Glomerular visceral epithelial cell (primary cell): ENCODE results near the gene CHCHD3.
"Not testable (repeated sequence)": the region's sequence is repeated elsewhere in the genome, so short reads cannot be mapped to it uniquely, and the experiment has no call there.

Experiments
- DNase-seq: peaks from one replicate; pipeline ENCODE4 v3.0.0-alpha.2; 2016; ENCODE audit errors: extremely low spot score

Gene CHCHD3

GRCh38 chr7:133044722-133045473, 37.0 kb downstream of the CHCHD3 start:
- no peak for DNase-seq

GRCh38 chr7:133040674-133041073, 41.2 kb downstream of the CHCHD3 start:
- no peak for DNase-seq

DNA sequence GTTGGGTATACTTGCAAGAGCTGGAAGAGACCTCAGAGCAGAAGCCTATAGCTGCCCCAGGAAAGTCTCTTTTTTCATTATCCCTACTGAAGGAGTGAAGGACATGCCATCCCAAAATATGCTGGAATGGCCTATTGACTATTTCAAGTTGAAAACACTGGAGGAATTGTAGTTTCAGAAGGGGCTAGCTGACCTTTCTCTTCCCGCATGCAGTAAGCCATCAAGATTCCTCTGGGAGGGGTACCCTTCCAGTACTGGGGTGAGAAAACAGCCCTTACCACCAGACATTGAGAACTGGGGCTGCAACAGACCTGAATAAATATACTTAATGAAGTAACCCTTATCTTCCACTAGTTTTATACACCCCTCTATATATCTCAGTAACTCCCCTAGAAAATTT, 41.7 kb downstream of the CHCHD3 start:
- no peak for DNase-seq

DNA sequence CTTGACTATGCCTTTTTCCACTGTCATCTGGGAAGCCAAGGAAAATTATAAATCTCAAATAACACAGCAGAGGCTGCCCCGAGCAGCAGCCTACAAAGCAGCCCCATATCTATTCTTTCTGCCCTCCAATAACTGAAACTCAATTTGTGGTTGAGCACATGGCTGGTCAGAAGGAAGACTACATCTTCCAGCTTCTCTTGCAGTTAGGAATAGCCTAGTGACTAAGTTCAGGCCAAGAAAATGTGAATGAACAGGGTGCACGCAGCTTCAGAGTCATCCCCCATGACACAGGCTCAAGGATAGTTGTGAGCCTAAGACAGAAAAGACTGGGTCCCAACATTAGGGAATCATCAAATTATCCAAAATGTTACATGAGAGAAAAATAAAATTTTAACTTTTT, 42.3 kb downstream of the CHCHD3 start:
- no peak for DNase-seq

GRCh38 chr7:133036289-133036688, 45.6 kb downstream of the CHCHD3 start:
- DNase-seq, result no peak

- not testable (repeated sequence) for DNase-seq
Observed at GRCh38 chr7:133035240-133035639, 46.6 kb downstream of the CHCHD3 start.

- no peak for DNase-seq
Observed at GRCh38 chr7:133030346-133030745, 51.5 kb downstream of the CHCHD3 start.

DNA sequence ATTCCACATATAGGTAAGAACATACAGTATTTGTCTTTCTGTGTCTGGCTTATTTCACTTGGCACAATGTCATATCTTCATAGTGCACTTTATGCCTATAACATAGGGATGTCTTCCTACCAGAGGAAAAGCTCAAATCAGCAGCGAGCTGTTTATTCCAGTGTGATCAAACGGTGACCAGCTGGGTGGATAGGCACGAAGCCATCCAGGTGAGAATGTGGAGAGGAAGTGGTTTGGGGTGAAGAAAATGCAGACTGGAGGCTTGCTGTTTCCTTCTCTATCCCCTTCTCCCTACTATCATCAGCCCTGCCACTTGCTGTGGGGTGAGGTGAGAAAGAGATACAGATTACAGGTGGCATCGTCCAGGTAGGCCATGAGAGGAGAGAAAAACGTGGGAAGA, 52.4 kb downstream of the CHCHD3 start:
- no peak for DNase-seq

GRCh38 chr7:133027397-133027796, 54.5 kb downstream of the CHCHD3 start:
- no peak for DNase-seq

DNA sequence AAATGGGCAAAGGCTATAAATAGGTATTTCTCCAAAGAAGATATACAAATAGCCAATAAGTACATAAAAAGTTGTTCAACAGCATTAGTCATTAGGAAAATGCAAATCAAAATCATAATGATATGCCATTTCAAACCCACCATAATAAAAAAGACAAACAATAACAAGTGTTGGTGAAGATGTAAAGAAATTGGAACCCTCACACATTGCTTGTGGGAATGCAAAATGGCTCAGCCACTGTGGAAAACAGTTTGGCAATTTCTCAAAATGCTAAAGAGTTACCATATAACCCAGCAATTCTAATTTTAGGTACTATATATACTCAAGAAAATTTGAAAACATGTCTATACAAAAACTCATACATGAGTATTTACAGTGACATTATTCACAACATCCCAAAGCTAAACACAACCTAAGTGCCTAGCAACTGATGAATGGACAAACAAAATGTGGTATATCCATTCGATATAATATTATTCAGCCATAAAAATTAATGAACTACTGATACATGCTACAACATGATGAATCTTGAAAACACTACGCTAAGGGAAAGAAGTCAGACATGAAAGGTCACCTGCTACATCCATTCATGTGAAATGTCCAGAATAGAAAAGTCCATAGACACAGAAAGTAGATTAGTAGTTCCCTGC, 55.6 kb downstream of the CHCHD3 start:
- no peak for DNase-seq

DNA sequence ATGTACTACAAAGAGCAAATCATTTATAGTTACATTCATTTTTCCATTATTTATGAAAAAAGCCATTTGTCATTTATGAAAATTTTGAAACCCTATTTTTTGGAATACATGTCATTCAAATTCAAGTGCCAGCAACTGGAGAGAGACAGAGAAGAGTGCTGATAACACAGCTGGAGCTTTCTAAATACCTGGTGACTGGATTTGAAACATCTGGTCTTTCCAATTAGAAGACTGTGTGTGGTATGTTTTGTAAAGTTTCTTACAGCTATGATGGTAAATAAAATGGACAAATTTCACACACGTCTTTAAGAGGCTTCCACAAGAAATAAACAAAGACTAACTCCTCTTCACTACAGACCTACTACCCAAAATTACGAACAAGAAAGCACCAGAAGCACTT, 56.8 kb downstream of the CHCHD3 start:
- no peak for DNase-seq

- DNase-seq, result no peak
Observed at GRCh38 chr7:133024596-133024995, 57.3 kb downstream of the CHCHD3 start.

GRCh38 chr7:133023370-133024071, 58.4 kb downstream of the CHCHD3 start:
- no peak for DNase-seq

DNA sequence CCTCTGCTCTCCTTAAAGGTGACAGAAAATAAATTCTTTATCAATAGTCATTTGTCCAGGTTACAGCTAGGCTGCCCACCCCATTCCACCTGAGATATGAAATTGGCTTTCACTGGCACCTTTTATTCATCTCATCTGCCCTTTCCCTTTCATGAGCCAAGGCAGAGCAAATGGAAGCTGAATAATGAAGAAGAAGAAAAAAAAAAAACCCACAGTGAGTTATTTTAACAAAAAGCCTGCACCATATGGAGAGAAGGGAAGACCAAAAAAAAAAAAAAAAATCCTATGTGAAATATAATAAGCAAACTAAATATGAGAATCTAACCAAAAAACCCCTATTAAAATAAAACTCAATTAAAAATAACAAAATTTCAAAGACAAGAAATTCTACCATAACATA, 59.2 kb downstream of the CHCHD3 start:
- no peak for DNase-seq

GRCh38 chr7:133021196-133021595, 60.7 kb downstream of the CHCHD3 start:
- DNase-seq, result no peak

DNA sequence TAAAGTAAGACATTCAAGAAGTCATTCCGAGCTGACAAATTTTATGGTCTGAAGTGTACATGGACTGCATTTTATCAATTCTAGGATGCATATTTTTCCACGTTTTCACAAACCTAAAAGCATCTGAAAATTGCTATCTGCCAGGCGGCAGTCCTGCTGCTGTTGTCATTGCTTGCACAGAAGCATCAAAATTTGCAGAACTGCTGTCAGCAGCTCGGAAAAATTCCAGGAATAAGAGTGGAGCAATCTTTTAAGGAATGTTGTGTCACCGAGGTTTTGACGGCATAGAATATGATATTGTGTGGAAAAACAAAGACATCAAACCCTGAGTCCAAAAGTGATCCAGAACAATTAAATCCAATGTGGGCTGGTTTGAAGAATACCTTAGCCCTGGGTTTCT, 61.4 kb downstream of the CHCHD3 start:
- no peak for DNase-seq

DNA sequence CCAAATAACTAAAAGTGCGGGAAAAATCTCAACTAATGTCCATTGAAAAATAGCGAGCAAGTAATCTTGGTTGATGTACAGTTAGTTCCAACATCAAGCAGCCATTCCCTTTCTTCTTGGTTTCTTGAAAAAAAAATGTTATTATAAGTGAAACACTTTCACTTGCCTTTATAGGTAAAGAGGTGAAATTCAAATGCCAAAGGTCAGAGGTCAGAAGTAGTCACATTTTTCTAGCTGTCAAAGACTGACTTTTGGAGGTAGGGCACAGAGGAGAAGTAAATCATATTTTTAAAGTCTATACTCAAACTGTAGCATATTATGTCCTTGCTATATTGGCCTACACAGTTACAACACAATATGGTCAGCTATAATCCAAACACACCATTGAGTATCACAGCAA, 62.3 kb downstream of the CHCHD3 start:
- no peak for DNase-seq

- DNase-seq, result no peak
Observed at GRCh38 chr7:133016604-133017003, 65.3 kb downstream of the CHCHD3 start.

GRCh38 chr7:133015888-133016287, 66.0 kb downstream of the CHCHD3 start:
- DNase-seq, result no peak

DNA sequence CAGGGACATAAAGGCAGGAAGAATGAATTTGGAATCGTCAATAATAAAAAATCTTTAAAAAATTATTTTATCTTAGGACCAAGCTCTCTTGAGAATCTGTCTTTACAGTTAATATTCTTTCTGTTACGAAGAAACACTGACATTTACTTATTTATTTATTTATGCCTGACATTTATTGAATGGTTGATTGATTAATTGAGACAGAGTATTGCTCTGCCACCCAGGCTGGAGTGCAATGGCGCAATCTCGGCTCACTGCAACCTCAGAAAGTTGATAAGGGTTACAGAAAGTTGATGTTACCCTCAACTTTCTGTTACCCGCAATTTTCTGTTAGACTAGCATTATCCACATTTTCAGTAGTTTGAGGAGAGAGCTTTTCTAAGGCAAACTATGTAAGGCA, 70.1 kb downstream of the CHCHD3 start:
- DNase-seq, result no peak

GRCh38 chr7:133009426-133010252, 72.3 kb downstream of the CHCHD3 start:
- no peak for DNase-seq

GRCh38 chr7:133007961-133008360, 73.9 kb downstream of the CHCHD3 start:
- DNase-seq, result no peak
